Urothelium cell line (cell line): ENCODE results near the gene SWAP70.

Source experiments
- DNase-seq: peaks from one replicate; pipeline ENCODE4 v3.0.0; 2011; ENCODE audit warnings: low spot score, mixed read lengths
- FAIRE-seq: peaks from 2 replicates; lab custom pipeline; 2011; peaks lifted over from hg19 to GRCh38; lab: Jason Lieb, UNC

SWAP70 gene

GRCh38 chr11:9651481-9651880 is 12.4 kb upstream of the SWAP70 start:
- FAIRE-seq: no peak
- DNase-seq: no peak

- DNase-seq: no peak
- FAIRE-seq: no peak
These were observed 11.8 kb upstream of the SWAP70 start for GRCh38 chr11:9651899-9652748.

GRCh38 chr11:9653871-9654270 is 10.0 kb upstream of the SWAP70 start:
- no peak for DNase-seq
- FAIRE-seq: no peak

- FAIRE-seq (no peak), DNase-seq (no peak)
These were observed 7.0 kb upstream of the SWAP70 start for GRCh38 chr11:9656864-9657263.

- DNase-seq (no peak), FAIRE-seq (no peak)
These were observed 6.3 kb upstream of the SWAP70 start for GRCh38 chr11:9657531-9657930.

GRCh38 chr11:9660886-9661285 is 3.0 kb upstream of the SWAP70 start:
- DNase-seq: no peak
- no peak for FAIRE-seq

- FAIRE-seq: no peak
These were observed 1.6 kb upstream of the SWAP70 start for GRCh38 chr11:9662273-9662672.

GRCh38 chr11:9664276-9665171 is 647 bp downstream of the SWAP70 start:
- DNase-seq (peak; percentile 62), FAIRE-seq (no peak)

More at GRCh38 chr11:9662273-9662672, 1.6 kb upstream of the SWAP70 start:
- no peak for DNase-seq

GRCh38 chr11:9665749-9666148 is 1.9 kb downstream of the SWAP70 start:
- FAIRE-seq (no peak), DNase-seq (no peak)

GRCh38 chr11:9669954-9670353 is 6.1 kb downstream of the SWAP70 start:
- DNase-seq (no peak), FAIRE-seq (no peak)

GRCh38 chr11:9672288-9672916 is 8.5 kb downstream of the SWAP70 start:
- no peak for DNase-seq
- FAIRE-seq: no peak

- no peak for DNase-seq
- FAIRE-seq: no peak
These were observed 9.0 kb downstream of the SWAP70 start for GRCh38 chr11:9672918-9673317.

GRCh38 chr11:9675691-9676090 is 11.8 kb downstream of the SWAP70 start:
- DNase-seq: no peak
- no peak for FAIRE-seq

GRCh38 chr11:9677951-9678350 is 14.1 kb downstream of the SWAP70 start:
- no peak for DNase-seq
- no peak for FAIRE-seq

- FAIRE-seq (no peak), DNase-seq (no peak)
These were observed 14.7 kb downstream of the SWAP70 start for GRCh38 chr11:9678576-9678975.

- no peak for FAIRE-seq
- DNase-seq: no peak
These were observed 16.2 kb downstream of the SWAP70 start for GRCh38 chr11:9680028-9680427.

GRCh38 chr11:9681583-9682372 is 17.9 kb downstream of the SWAP70 start:
- FAIRE-seq (no peak), DNase-seq (no peak)

GRCh38 chr11:9687711-9688477 is 24.0 kb downstream of the SWAP70 start:
- DNase-seq (no peak), FAIRE-seq (no peak)

- FAIRE-seq (no peak), DNase-seq (no peak)
These were observed 25.0 kb downstream of the SWAP70 start for GRCh38 chr11:9688716-9689511.
